Measurements from ENCODE around the gene DNAH3.

- TF ChIP-seq CTCF (IDR thresholded peaks at IDR 0.05; ENCODE audit: low read depth, low read length) (no peak), EZH2phosphoT487 (IDR thresholded peaks at IDR 0.05; ENCODE audit: low read depth) (no peak)
These were observed 16.7 kb upstream of the DNAH3 start for GRCh38 chr16:21167360-21167759.
